Liver (tissue), 9 donors: ENCODE data around the gene LEMD2. TPM values are rescaled to one million over a fixed set of nuclear protein-coding genes. Genes with fewer than 3 reads are reported as not detected.

ENCODE experiments used
- DNase-seq: peaks from one replicate; pipeline ENCODE4 v3.0.0-alpha.2; 2017; ENCODE audit warnings: low spot score
- H3K27ac ChIP-seq, 2 donors: one replicate each; pipeline ENCODE4 v1.7.0; 2013; ENCODE audit warnings: inconsistent platforms in 2 of 2, low read length in 2 of 2, control low read depth in 1 of 2, low read depth in 1 of 2, mild to moderate bottlenecking in 1 of 2
- H3K27me3 ChIP-seq, 4 donors: one replicate each; pipeline versions ENCODE4 v1.6.1 to v1.7.0; 2013; ENCODE audit warnings: low read length in 3 of 4, inconsistent platforms in 1 of 4, mild to moderate bottlenecking in 1 of 4, moderate library complexity in 1 of 4; ENCODE audit not compliant: control insufficient read depth in 4 of 4, insufficient read depth in 4 of 4
- H3K36me3 ChIP-seq, 4 donors: one replicate each; pipeline versions ENCODE4 v1.6.1 to v1.7.0; 2013; ENCODE audit warnings: low read length in 3 of 4, mild to moderate bottlenecking in 3 of 4, low read depth in 1 of 4, moderate library complexity in 1 of 4; ENCODE audit not compliant: control insufficient read depth in 4 of 4, insufficient read depth in 3 of 4
- H3K4me1 ChIP-seq, 4 donors: one replicate each; pipeline versions ENCODE4 v1.6.1 to v1.7.0; 2013; ENCODE audit warnings: low read length in 3 of 4, mild to moderate bottlenecking in 3 of 4, moderate library complexity in 1 of 4; ENCODE audit not compliant: control insufficient read depth in 4 of 4, insufficient read depth in 4 of 4
- H3K4me3 ChIP-seq, 3 donors: one replicate each; pipeline versions ENCODE4 v1.6.1 to v1.7.0; 2013; ENCODE audit warnings: low read length in 3 of 3, control low read depth in 1 of 3, low read depth in 1 of 3, mild to moderate bottlenecking in 1 of 3
- H3K9ac ChIP-seq, 2 donors: one replicate each; pipeline ENCODE4 v1.7.0; 2013; ENCODE audit warnings: low read length in 2 of 2, mild to moderate bottlenecking in 2 of 2, moderate library complexity in 2 of 2, control low read depth in 1 of 2, low read depth in 1 of 2
- H3K9me3 ChIP-seq, 4 donors: one replicate each; pipeline versions ENCODE4 v1.6.1 to v1.7.0; 2013; ENCODE audit warnings: low read length in 3 of 4; ENCODE audit not compliant: control insufficient read depth in 4 of 4
- ATF3 ChIP-seq: IDR thresholded peaks from 2 replicates; pipeline ENCODE4 v1.6.1; 2016; ENCODE audit warnings: antibody characterized with exemption
- CTCF ChIP-seq: fragments of 150-350 bp; IDR thresholded peaks from 2 replicates; pipeline ENCODE4 v1.5.1; 2017; ENCODE audit warnings: improper control_type of control experiment, low read depth, low read length; ENCODE audit not compliant: missing input control
- EGR1 ChIP-seq, 2 donors: IDR thresholded peaks; 2 replicates each; pipeline ENCODE4 v1.6.1; 2016 to 2018; ENCODE audit warnings: antibody characterized with exemption in 2 of 2, low read depth in 2 of 2
- FOXA1 ChIP-seq: IDR thresholded peaks from 2 replicates; pipeline ENCODE4 v1.6.1; 2016; ENCODE audit warnings: antibody characterized with exemption
- FOXA2 ChIP-seq: IDR thresholded peaks from 2 replicates; pipeline ENCODE4 v1.6.1; 2016; ENCODE audit warnings: antibody characterized with exemption
- GABPA ChIP-seq, 2 donors: IDR thresholded peaks in 1 of 2; conservative IDR thresholded peaks in 1 of 2; 2 replicates each; pipeline ENCODE4 v1.6.1; 2016; ENCODE audit warnings: antibody characterized with exemption in 2 of 2, mild to moderate bottlenecking in 1 of 2, moderate library complexity in 1 of 2
- JUND ChIP-seq, 2 donors: IDR thresholded peaks; 2 replicates each; pipeline ENCODE4 v1.6.1; 2016; ENCODE audit warnings: antibody characterized with exemption in 2 of 2
- NR2F2 ChIP-seq: IDR thresholded peaks from 2 replicates; pipeline ENCODE4 v1.6.1; 2016; ENCODE audit warnings: antibody characterized with exemption
- SP1 ChIP-seq: IDR thresholded peaks from 2 replicates; pipeline ENCODE4 v1.6.1; 2018; ENCODE audit warnings: antibody characterized with exemption, mild to moderate bottlenecking
- TAF1 ChIP-seq: conservative IDR thresholded peaks from 2 replicates; pipeline ENCODE4 v1.6.1; 2016; ENCODE audit warnings: antibody characterized with exemption, mild to moderate bottlenecking
- WGBS: extraction: QIAGEN DNeasy Blood & Tissue Kit; methylation state at CpG from one replicate; pipeline ENCODE4 v1.1.7; 2013; 5-methylcytosine and 5-hydroxymethylcytosine counted together
- polyA plus RNA-seq, 2 donors: library from polyadenylated mRNA; stranded (reverse) in 1 of 2; unstranded in 1 of 2; fragments of 200-250 nt in 1 of 2; fragments of >200 nt in 1 of 2; fragmentation: Nextera tagmentation in 1 of 2; extraction: Ambion mirVana in 1 of 2; gene quantifications; one replicate each; pipeline versions ENCODE4 v1.2.1 to v1.2.3, GENCODE V29; 2013 to 2015
- total RNA-seq, 2 donors: library from RNA; depleted of rRNA; stranded (reverse); fragments of >200 nt; gene quantifications; one replicate each; pipeline ENCODE4 v1.2.3, GENCODE V29; 2014
- donor health status: healthy.
- donor health status: healthy.
- donor health status: healthy.
- donor health status: healthy.
- donor health status: healthy.

The LEMD2 gene
- total and polyA plus RNA-seq, 4 donors, result 6.5 to 23.1 (median 16.6) TPM

DNA sequence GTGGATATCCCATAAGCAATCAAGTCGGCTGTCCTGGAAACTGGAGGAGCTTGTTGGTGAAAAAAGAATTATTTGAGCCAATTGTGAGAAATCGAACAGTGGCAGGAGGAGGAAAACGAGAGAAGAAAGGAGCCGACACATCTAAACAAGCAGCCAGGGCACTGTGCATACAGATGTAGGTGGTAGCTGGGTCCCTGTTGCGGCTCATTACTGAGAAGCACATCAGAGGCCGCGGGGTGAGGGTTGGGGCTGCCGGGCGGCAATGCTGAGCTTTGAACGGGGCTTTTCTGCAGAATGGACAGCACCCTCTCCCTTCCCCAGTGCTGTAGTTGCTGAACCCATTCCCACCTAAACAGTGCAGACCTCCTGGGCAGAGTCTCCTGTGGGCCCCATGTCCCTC lies 4.1 kb upstream of the LEMD2 start:
- H3K27ac ChIP-seq, result no peak overlapping the region
- peaks cover 0 to 6% (median 3%) of the 10 kb centered on the region in 4 donors for H3K4me1 ChIP-seq
- TF ChIP-seq FOXA1 (no peak), GABPA (IDR thresholded peaks at IDR 0.05 in 1 of 2, conservative IDR thresholded peaks at IDR 0.05 in 1 of 2) (no peak), EGR1 (IDR thresholded peaks at IDR 0.05; ENCODE audit: low read depth in 2 of 2) (no peak), FOXA2 (no peak)
- H3K9me3 ChIP-seq, result no peaks in the 10 kb centered on the region
- H3K36me3 ChIP-seq, result no peaks in the 10 kb centered on the region
- DNase-seq, result no peak
- WGBS, result 50% methylated on average over 10 of the region's 10 CpGs
- no peak overlapping the region for H3K9ac ChIP-seq
- H3K4me3 ChIP-seq, result no peak overlapping the region
- no peaks in the 10 kb centered on the region for H3K27me3 ChIP-seq

DNA sequence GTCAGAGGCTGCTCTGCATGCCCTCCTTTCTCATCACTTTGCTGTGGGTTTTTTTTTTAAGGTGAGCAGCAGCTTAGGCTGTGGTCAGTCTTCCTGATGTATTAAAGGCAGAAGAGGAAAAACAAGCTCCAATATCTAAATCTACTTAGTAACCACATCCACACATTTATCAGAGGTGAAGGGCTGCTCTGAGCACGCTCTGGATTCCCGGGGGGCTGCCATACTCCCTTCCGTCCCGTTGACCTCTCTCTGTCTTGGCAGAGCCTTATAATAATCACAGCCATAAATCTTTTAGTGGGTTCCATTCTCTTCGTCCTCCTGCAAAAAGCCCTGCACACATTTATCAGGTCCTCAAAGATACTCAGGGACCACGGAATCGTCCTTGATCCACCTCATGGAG lies 2.7 kb upstream of the LEMD2 start:
- H3K4me1 ChIP-seq, result peaks cover 1 to 20% (median 15%) of the 10 kb centered on the region in 4 donors
- H3K9me3 ChIP-seq, result no peaks in the 10 kb centered on the region
- H3K4me3 ChIP-seq, result no peak overlapping the region
- TF ChIP-seq JUND (IDR thresholded peaks at IDR 0.05) (no peak), EGR1 (IDR thresholded peaks at IDR 0.05; ENCODE audit: low read depth in 2 of 2) (no peak), TAF1 (no peak)
- WGBS, result 82% methylated on average over 7 of the region's 7 CpGs
- no peaks in the 10 kb centered on the region for H3K36me3 ChIP-seq
- no peak overlapping the region for H3K9ac ChIP-seq
- H3K27ac ChIP-seq, result no peak overlapping the region
- H3K27me3 ChIP-seq, result no peaks in the 10 kb centered on the region
- no peak for DNase-seq

DNA sequence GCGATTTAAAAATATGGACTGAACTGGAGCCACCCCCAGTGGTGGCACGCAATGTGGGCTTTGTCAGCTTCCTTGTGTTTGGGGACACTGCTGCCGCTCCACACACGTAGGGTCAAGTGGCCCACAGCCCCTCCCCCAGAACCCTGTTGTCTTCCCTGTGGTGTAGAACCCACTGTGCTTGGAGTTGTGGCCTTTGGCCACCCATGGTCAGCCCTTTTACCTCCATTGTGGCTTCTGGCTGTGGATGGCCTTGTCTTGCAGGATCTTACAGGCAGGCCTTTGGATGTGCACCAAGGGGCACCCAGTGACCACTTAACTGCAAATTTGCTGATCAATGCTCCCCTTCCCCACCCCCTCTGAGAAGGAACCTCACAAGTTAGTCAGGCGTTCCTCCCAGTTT lies 2.0 kb upstream of the LEMD2 start:
- Histone ChIP-seq H3K36me3 (peaks cover 0 to 3% (median 0%) of the 10 kb centered on the region in 4 donors), H3K27ac (no peak overlapping the region), H3K4me1 (peaks cover 1 to 22% (median 17%) of the 10 kb centered on the region in 4 donors), H3K27me3 (no peaks in the 10 kb centered on the region), H3K4me3 (no peak overlapping the region), H3K9ac (no peak overlapping the region), H3K9me3 (no peaks in the 10 kb centered on the region)
- DNase-seq, result no peak
- 96% methylated on average over 5 of the region's 5 CpGs for WGBS
- TF ChIP-seq NR2F2 (no peak), GABPA (IDR thresholded peaks at IDR 0.05 in 1 of 2, conservative IDR thresholded peaks at IDR 0.05 in 1 of 2) (no peak), CTCF (no peak)

- Histone ChIP-seq H3K36me3 (peaks cover 0 to 3% (median 0%) of the 10 kb centered on the region in 4 donors), H3K27ac (no peak overlapping the region), H3K9ac (no peak overlapping the region), H3K27me3 (no peaks in the 10 kb centered on the region), H3K4me3 (no peak overlapping the region), H3K9me3 (no peaks in the 10 kb centered on the region), H3K4me1 (peaks cover 1 to 24% (median 17%) of the 10 kb centered on the region in 4 donors)
- 86% methylated on average over 2 of the region's 2 CpGs for WGBS
- TF ChIP-seq ATF3 (no peak), SP1 (no peak), FOXA1 (no peak), JUND (IDR thresholded peaks at IDR 0.05) (no peak)
- no peak for DNase-seq
Measured at GRCh38 chr6:33790379-33790778, 1.4 kb upstream of the LEMD2 start.
